ENCODE results near the gene CTNS.

DNA sequence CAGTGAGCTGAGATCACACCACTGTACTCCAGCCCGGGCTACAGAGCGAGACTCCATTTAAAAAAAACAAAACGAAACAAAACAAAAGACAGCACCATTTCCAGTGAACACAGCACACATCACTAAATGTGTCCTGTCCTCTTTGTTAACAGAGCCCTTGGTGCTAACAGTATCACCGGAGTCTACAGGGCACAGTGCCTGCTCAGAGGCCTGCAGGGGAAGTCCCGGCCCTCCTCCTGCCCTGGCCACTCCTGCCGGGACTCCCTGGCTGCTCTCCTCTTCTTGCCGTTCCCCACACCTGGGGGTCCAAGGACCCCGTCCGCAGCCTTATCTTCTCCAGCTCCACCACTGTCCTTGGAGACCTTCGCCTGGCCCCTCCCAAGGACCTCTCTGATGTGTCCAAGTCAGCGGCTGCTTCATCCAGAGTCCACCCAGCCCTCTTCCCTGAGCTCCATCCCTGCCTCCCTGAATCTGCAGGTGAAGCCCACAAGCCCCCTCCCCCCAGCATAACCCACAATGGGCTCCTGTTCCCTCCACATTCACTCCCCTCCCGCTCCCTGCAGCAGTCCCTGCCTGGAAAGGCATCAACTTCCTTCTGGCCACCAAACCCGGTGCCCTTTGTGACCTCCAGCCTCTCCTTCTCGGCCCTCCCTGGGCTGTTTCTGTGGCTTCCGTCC lies 35.9 kb upstream of the CTNS start:
- no peak for TF ChIP-seq CTCF (optimal IDR thresholded peaks at IDR 0.05 in 1 of 3, IDR thresholded peaks at IDR 0.05 in 1 of 3, conservative IDR thresholded peaks at IDR 0.05 in 1 of 3; ENCODE audit: extremely low read depth in 1 of 3, insufficient read depth in 2 of 3, low read length in 3 of 3)
- no peak for TF ChIP-seq EZH2 (IDR thresholded peaks at IDR 0.05; ENCODE audit: low read length)

Data from keratinocyte (primary cell).